ENCODE data around the gene PGGHG.

- TF ChIP-seq CTCF (IDR thresholded peaks at IDR 0.05) = no peak
- no peak for TF ChIP-seq ZFX (IDR thresholded peaks at IDR 0.05; ENCODE audit: borderline replicate concordance)
Measured at GRCh38 chr11:241634-242033, 47.3 kb upstream of the PGGHG start.

Measured in 22Rv1 (cell line).